HuH-7 (cell line): ENCODE results near the gene CSF1R.

Experiments
- DNase-seq: peaks from one replicate; pipeline ENCODE4 v3.0.0; 2011; ENCODE audit warnings: low spot score

Gene CSF1R

GRCh38 chr5:150069672-150070627 is 16.4 kb downstream of the CSF1R start:
- no peak for DNase-seq

- DNase-seq = no peak
Observed at GRCh38 chr5:150068961-150069645, 17.3 kb downstream of the CSF1R start.

DNA sequence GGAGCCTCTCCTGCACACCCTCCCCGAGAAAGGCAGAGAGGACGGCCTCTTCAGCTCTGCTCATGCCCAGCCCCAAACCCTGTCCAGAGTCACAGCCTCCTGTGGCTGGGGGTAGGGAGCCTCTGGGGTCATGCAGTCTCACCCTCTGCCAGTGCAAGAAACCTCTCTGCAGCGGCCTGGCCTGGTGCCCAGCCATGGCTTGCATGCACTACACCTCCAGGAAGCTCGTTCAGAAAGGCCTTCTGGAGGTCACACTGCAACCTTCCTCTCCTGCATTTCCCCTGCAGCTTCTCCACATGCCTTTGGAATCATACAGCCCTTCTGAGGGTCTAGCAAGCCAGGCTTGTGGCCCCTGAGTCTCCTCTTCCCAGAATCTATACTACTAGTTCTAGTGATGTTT is 17.9 kb downstream of the CSF1R start:
- DNase-seq = no peak

- no peak for DNase-seq
Observed at GRCh38 chr5:150068071-150068470, 18.3 kb downstream of the CSF1R start.

- no peak for DNase-seq
Observed at GRCh38 chr5:150067405-150067960, 18.9 kb downstream of the CSF1R start.

GRCh38 chr5:150066901-150067396 is 19.4 kb downstream of the CSF1R start:
- DNase-seq = no peak

- no peak for DNase-seq
Observed at GRCh38 chr5:150066436-150066835, 19.9 kb downstream of the CSF1R start.

DNA sequence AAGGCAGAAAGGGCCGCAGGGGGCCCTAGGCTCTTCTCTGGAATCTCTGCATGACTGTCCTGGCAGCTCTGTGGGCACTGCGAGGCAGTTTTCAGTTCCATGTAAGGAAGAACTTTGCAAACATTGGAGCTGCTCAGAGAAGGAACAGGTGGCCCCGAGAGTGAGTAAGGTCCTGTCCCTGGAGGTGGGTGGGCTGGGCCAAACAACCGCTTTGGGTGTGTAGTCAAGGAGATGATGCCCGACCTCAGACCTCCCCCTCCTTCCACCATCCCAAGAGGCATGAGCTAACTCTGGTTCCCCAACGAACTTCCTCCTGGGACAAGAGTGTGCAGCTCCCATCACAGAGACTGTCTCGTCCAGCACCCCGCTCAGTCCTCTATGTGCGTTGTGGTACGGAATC is 20.5 kb downstream of the CSF1R start:
- DNase-seq = no peak

DNA sequence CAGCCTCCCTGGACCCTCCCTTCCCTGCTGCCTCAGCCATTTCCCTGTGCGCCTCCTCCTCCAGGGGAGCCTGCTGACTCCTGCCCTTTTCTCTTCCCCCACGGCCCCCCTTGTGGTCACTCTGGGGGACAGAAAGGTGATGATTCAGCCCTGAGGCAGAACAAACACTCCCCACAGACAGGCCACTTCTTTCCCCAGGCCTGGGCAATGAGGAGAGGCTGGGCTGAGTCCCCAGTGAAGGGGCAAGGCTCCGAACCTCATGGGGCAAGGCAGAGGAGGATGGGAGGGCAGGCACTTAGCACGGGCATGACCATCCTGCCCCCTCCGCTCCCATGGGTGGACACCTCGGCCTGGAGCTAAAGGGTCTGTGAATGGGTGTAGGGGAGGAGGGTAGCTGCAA is 21.0 kb downstream of the CSF1R start:
- DNase-seq = no peak

DNA sequence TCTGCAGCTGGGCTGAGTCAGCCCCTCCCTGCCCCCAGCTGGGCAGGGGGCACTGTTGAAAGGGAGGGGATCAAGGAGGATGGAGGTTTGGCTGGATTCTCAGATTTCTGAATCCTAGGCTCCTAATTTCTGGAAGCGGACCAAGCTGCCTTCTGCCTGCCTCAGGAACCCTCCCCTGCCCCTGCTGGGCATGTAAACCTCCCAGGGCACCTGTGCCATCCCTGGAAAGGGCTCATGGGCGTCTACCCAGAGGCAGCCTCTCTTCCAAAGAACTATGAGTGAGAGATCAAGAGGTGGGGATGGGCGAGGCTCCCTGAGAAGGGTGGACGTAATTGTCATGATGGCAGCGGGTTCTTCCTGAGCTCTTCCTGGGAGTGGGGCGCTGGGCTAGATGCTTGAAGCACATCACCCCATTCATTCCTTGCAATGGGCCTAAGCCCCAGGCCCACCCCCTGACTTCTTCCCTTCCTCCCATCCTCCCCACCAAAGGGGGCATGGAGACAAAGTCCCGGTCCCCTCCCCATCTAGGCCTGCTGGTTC is 21.6 kb downstream of the CSF1R start:
- DNase-seq = no peak

- no peak for DNase-seq
Observed at GRCh38 chr5:150063638-150064037, 22.7 kb downstream of the CSF1R start.

- no peak for DNase-seq
Observed at GRCh38 chr5:150062216-150062922, 24.0 kb downstream of the CSF1R start.

DNA sequence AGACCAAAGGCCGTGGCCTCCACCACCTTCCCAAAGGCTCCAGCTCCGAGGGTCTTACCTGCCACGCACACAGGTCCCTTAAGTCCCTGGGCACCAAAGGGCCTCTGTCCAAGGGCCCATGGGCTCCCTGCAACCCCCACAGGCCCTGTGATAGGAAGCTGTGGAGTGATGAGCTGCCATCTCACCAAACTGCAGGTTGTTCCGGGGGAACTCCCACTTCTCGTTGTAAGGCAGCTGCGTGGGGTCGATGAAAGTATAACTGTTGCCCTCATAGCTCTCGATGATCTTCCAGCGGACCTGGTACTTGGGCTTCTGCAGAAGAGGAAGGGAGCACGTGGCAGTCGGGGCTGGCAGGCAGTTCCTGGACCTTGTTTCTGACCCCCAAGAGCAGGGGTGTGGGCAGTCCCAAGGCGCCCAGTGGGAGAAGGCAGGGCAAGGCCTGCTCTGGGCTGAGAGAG is 24.8 kb downstream of the CSF1R start:
- DNase-seq = no peak

GRCh38 chr5:150060471-150060870 is 25.9 kb downstream of the CSF1R start:
- no peak for DNase-seq

GRCh38 chr5:150059623-150060022 is 26.7 kb downstream of the CSF1R start:
- no peak for DNase-seq

- no peak for DNase-seq
Observed at GRCh38 chr5:150058480-150059126, 27.8 kb downstream of the CSF1R start.

GRCh38 chr5:150057996-150058395 is 28.4 kb downstream of the CSF1R start:
- DNase-seq = no peak

- no peak for DNase-seq
Observed at GRCh38 chr5:150057511-150057910, 28.8 kb downstream of the CSF1R start.

DNA sequence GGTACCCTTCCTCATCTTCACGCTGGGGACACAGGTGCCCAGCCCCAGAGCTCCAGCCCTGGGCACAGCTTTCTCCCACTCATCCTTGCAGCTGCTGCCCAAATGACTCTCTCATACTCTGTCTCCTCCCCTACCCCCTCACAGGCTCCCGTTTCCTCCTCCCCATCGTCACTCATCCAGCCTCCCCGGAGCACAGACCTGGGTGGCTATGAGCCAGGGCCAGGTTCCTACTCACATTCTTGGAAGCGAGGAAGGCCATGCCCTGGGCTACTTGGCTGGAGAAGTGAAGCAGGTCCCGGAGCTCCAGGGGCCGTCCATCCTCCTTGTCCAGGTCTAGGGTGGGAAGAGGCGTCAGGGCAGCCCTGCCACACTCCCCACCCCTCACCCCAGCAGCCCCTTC is 29.3 kb downstream of the CSF1R start:
- no peak for DNase-seq

GRCh38 chr5:150056075-150056443 is 30.3 kb downstream of the CSF1R start:
- DNase-seq = no peak

GRCh38 chr5:150055326-150056074 is 30.9 kb downstream of the CSF1R start:
- DNase-seq = no peak
